Right ventricle myocardium superior (tissue), 1 donor: Measurements from ENCODE around the gene SLC41A3. TPM values are rescaled to one million over a fixed set of nuclear protein-coding genes. Genes with fewer than 3 reads are reported as not detected.

Source experiments
- ATAC-seq: fragments of 200-7000 bp; cut with Tn5 transposase; one replicate; pipeline ENCODE4 v1.9.1; 2020; ENCODE audit warnings: mild to moderate bottlenecking; ENCODE audit not compliant: poor library complexity
- DNase-seq: peaks from one replicate; pipeline ENCODE4 v3.0.0-alpha.2; 2020
- intact Hi-C: fragments of 100-400 bp; cut with DNase I; formaldehyde crosslinking; loops from one replicate; pipeline ENCODE4 v1.11.2; 2022
- total RNA-seq: library from RNA; stranded (reverse); fragmentation: NEBNext Ultra II Directional; extraction: Animal tissue kit (Norgen Biotek cat#: 25700); gene quantifications from one replicate; pipeline ENCODE4 v1.2.1, GENCODE V29; 2021
- donor health status: DM: no; HTN: yes; CAD: no; lungs with severe emphysema.

Gene SLC41A3
- total RNA-seq, 1 donor from 2014 or later = 34.7 TPM

DNA sequence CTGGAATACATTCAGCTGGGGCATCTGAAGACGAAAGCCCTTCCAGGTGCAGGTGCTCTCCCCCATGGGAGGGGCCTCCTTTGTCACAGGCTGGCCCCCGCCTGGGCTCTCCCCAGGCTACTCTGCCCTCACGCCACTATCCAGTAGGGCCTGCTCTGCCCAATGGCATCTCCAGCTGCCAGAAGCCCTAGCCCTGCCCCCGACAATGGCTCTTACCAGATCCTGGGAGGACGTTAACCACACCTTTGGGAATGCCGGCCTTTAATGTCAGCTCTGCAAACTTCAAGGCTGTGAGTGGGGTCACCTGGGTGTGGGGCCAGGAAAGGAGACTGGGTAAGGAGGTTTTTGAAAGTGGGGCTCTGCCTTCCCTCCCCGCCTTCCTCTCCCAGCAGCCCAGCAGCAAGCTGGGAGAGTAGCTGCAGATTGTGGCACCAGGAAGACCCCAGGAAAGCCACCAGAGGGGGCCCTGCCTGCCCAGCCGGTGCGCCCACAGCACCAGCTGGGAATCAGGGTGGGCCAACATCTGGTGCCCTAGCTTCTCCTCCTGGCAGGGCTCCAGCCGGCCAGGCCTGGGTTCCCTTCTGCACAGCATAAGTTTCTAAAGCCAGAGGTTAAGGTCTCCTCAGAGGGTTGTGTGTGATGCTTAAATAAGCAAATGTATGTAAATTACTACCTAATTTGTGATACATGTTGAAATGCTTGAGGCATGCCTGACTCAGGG, 40.4 kb upstream of the SLC41A3 start:
- DNase-seq (peak; percentile 20), ATAC-seq (no peak)
- intact Hi-C loops = no loop called here

GRCh38 chr3:126121632-126122031, 37.7 kb upstream of the SLC41A3 start:
- DNase-seq (no peak), ATAC-seq (no peak)
- intact Hi-C loops = no loop called here

GRCh38 chr3:126121074-126121473, 37.1 kb upstream of the SLC41A3 start:
- ATAC-seq = no peak

DNA sequence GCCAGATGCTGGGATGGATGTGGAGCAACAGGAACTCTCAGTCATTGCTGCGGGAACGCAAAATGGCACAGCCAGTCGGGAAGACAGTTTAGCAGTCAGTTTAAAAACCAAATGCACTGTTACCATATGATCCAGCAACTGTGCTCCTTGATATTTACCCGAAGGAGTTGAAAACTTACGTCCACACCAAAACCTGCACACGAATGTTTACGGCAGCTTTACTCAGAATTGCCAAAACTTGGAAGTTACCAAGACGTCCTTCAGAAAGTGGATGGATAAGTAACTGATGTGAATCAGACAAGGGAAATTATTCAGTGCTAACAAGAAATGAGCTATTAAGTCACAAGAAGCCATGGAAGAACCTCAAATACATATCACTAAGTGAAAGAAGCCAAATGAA, 36.1 kb upstream of the SLC41A3 start:
- DNase-seq (no peak), ATAC-seq (no peak)
- intact Hi-C loops = no loop called here

More at GRCh38 chr3:126121074-126121473, 37.1 kb upstream of the SLC41A3 start:
- intact Hi-C loops = no loop called here
- no peak for DNase-seq

DNA sequence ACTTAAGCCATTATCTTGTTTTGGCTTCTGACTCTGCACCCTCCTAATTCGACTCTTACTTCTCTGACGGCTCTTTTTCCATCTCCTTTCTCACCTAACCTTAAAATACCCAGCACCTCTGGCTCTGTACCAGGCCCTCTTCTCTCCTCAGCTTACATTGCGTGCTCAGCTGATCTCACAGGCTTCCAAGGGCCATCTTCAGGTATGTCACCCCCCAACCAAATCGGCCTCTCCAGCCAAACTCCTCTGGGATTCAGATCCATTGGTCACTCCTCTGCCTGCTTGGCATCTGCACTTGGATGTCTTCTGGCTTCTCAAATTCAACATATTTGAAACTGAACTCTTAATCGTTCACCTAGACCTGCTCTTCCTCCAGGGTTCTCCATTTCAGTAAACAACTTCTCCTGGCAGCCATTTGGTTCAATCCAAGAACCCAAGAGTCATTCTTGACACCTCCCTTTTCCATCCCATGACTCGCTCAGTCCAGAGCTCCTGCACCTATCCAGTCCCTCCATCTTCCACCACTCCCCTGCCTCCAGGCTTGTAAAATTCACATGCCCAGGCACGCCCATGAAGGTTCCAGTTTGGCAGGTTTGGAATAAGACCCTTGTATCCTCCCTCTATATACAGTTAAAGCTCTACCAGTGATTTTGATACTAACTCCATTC, 35.2 kb upstream of the SLC41A3 start:
- intact Hi-C loops = no loop called here
- DNase-seq (no peak), ATAC-seq (no peak)

GRCh38 chr3:126118591-126118990, 34.7 kb upstream of the SLC41A3 start:
- DNase-seq (no peak), ATAC-seq (no peak)
- intact Hi-C loops = no loop called here

DNA sequence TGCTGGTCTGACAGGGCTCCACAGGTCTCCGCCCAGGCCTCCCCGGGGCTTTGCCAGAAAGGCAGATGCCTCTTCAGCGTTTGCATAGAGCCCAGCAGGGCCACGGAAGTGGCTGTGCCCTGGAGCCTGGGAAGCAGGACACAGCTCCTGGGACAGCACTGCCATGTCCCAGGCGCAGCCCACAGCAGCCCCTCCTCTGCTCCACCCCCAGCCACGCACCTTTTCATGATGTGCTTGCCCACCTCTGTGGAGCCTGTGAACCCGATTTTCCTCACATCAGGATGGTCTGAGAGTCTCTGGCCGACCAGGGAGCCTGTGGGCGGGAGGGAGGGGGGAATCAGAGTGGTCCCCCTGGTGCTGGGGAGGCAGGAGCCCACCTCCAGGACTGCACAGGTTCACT, 33.9 kb upstream of the SLC41A3 start:
- ATAC-seq = no peak
- intact Hi-C loops = no loop called here
- DNase-seq = no peak

GRCh38 chr3:126117212-126117611, 33.3 kb upstream of the SLC41A3 start:
- no peak for ATAC-seq
- DNase-seq = no peak
- intact Hi-C loops = no loop called here

DNA sequence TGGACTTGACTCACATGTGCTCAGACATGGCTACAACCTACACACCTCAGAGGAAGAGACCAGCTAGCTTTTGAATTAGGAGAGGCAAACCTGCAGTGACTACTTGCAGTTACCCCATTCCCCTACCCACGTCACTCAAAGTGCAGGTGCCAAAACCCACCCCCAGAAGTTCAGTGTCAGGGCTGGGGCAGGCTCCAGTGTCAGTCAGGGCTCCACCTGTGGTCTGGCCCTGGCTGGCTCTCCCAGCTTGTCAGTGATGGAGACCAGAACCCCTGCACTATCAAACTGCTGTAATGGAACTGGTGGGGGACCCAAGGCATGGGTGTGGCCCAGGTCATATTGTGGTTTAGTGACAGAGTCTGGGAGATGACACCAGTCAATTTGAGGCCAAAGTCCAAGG, 32.6 kb upstream of the SLC41A3 start:
- no peak for ATAC-seq
- DNase-seq = no peak
- intact Hi-C loops = no loop called here

DNA sequence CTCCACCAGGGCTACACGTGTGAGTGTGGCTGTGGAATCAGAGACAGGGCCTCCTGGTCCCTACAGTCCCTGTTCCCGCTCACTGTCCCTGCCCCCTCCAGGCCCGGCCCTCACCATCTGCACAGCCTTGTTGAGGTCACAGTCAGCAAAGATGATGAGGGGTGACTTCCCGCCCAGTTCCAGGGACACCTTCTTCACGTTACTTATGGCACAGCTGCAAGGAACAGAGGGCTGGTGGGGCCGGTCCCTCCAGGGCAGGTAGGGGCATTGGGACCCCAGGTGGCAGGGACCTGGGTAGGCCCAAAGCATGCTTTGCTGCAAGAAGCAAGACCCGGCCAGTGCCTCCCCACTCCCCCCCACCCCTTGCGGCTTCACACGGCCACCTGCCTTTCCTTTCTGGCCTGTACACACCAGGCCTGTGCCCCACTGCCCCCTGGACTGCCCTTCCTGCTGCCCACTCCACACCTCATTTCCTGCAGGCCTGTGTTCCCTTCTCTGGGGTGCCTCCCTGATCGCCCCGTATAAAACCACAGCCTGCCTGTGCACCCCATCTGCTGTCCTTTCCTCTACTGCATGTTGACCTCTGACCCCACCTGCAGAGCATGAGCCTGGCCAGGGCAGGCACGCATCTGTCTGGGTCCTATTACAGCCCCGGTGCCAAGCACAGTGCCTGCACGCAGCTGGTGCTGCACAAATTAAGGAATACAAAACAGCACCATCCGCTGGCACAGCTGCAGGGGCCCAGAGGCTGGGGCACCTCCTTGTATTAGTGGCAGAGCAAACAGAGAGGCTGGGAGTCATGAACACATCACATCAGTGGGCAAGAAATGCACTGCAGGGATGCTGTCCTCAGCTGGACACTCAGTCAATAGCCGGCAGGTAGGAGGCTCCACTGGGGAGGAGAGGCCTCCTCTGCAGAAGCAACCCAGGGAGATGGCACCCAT, 30.8 kb upstream of the SLC41A3 start:
- ATAC-seq = no peak
- DNase-seq = no peak
- intact Hi-C loops = no loop called here

DNA sequence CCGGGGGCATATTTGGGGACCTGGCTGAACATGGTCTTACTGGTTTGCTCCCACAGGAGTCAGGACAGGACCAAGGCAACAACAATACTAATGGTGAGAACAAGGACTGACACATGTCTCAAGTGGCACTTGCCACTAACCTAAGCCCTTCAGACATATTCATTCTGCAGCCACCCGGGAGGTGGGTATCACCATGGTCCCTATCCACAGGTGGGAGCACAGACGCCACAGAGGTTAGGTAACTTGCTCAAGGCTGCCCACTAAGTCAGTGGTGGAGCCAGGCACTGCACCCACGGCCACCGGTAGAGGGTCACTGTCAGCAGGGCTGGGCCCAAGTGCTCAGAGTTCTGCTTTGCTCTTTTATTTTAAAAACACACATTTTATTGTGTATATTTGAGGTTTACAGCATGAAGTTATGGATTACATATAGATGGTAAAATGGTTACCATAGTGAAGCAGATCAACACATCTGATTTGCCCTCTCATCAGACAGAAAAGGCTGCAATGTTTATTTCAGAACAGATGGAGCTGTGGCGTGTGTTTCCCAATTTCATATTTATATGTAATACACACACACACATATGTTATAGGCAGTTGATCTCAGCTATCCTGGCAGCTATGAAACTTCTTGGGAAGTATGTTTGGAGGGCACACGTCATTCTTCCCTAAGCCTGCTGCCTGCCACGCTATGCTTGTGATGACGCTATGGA, 30.0 kb upstream of the SLC41A3 start:
- ATAC-seq = peak; percentile 36

DNA sequence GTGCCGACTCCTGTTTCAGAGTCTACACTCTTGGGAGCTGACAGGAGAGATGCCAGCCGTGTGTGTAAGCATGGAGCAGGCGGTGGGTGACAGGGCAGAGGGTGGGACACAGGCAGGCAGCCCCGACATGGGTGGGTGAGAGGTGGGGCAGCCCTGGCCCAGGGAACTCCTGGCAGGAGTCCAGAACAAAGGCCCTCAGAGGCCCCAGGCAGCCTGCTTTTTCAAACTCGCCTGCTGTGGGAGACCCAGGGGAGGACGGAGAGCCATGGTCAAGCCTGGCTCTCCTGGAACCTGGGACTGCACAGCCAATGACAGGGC, 29.3 kb upstream of the SLC41A3 start:
- no peak for ATAC-seq
- intact Hi-C loops = no loop called here
- no peak for DNase-seq

More for the DNA sequence above, 30.0 kb upstream of the SLC41A3 start:
- no peak for DNase-seq
- intact Hi-C loops = no loop called here

DNA sequence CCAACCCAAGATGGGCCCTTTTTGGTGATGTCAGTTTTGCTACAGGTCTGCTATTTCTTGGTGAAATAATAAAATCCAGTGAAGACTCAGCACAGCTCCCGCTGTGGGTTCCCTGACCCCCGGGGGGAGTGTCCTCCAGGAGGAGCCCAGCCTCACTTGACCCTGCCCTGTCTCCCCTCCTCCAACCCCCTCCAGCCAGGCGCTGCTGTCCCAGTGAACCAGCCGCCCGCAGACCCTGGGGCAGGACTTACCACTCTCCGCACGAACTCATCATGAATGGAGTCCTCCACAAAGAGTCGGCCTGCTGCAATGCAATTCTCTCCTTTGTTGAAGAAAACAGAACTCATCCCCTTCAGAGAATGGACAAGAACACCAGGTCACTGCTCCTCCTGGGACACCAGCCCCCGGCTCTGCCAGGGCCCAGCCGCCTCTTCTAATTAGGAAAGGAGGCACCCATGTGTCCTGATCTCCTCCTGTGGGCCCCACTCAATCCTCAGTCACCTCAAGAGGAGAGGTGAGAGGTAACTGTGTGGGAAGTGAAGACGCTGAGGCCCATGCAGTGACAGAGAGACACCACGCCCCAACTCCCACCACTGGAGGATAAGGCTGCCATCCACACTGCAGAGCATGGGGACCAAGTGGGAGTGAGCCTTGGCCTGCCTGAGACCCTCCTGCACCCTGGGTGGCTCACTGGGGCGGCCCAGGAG, 28.8 kb upstream of the SLC41A3 start:
- ATAC-seq = no peak
- intact Hi-C loops = no loop called here

GRCh38 chr3:126111566-126112475, 27.9 kb upstream of the SLC41A3 start:
- intact Hi-C loops = no loop called here
- ATAC-seq (no peak), DNase-seq (no peak)

More for the DNA sequence above, 28.8 kb upstream of the SLC41A3 start:
- DNase-seq = no peak

DNA sequence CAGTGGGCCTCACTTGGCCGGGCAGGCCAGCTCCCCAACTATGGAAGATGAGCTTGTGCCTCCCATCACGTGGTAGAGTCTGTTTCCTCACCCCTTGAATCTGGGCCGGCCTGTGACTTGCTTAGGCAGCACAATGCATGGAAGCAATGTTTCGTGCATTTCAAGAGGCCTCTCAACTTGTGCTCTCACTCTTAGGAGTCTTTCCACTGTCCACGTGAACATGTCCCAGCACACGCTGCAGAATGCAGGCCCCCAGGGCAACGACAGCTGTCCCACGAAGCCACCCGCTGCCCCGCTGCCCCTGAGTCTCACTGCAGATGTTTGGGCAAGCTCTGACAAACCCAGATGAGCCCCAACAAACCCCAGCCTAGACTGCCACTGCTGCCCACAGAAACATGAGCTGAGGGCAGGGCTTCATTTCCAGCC, 27.2 kb upstream of the SLC41A3 start:
- no peak for ATAC-seq
- DNase-seq = no peak

GRCh38 chr3:126110431-126111125, 26.7 kb upstream of the SLC41A3 start:
- intact Hi-C loops = no loop called here
- ATAC-seq (no peak), DNase-seq (no peak)

More for the DNA sequence above, 27.2 kb upstream of the SLC41A3 start:
- intact Hi-C loops = no loop called here

- intact Hi-C loops = no loop called here
- ATAC-seq (no peak), DNase-seq (no peak)
These were observed 25.9 kb upstream of the SLC41A3 start for GRCh38 chr3:126109880-126110235.
